H4 (cell line): ENCODE measurements around the gene KRTAP4-11. TPM values are rescaled to one million over a fixed set of nuclear protein-coding genes. Genes with fewer than 3 reads are reported as not detected.
"Not testable (repeated sequence)": the region's sequence is repeated elsewhere in the genome, so short reads cannot be mapped to it uniquely, and the experiment has no call there.

ENCODE experiments used
- DNase-seq: peaks from one replicate; pipeline ENCODE4 v3.0.0-alpha.2; 2015; ENCODE audit warnings: low spot score
- total RNA-seq: library from RNA; depleted of rRNA; stranded (reverse); fragments of >200 nt; shearing (Covaris generic); gene quantifications from 2 replicates; pipeline ENCODE4 v1.2.3, GENCODE V29; 2014

KRTAP4-11 gene
- total RNA-seq, 1 experiment from 2014 or later, result not detected

DNA sequence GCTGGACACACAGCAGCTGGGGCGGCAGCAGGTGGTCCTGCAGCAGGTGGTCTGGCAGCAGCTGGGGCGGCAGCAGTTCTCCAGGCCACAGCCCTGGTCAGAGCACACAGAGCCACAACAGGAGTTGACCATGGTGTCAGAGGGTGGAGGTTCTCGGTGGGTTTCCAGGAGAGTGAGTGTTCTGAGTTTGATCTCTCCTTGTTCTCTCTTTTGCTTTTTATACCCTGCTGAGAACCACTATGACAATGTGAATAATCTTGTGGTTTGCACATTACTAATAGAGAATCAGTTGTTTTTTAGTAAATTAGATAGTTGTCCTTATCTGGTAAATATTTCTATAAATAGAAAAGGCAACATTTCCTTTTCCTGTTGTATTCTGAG lies 5.8 kb upstream of the KRTAP4-11 start, which contains the start of gene KRTAP4-12:
Gene KRTAP4-12 (minus strand): TSS at position 192 of the 381 bp plus-strand sequence. CDS start 60 bp downstream, at position 132.
- DNase-seq, result not testable (repeated sequence)

DNA sequence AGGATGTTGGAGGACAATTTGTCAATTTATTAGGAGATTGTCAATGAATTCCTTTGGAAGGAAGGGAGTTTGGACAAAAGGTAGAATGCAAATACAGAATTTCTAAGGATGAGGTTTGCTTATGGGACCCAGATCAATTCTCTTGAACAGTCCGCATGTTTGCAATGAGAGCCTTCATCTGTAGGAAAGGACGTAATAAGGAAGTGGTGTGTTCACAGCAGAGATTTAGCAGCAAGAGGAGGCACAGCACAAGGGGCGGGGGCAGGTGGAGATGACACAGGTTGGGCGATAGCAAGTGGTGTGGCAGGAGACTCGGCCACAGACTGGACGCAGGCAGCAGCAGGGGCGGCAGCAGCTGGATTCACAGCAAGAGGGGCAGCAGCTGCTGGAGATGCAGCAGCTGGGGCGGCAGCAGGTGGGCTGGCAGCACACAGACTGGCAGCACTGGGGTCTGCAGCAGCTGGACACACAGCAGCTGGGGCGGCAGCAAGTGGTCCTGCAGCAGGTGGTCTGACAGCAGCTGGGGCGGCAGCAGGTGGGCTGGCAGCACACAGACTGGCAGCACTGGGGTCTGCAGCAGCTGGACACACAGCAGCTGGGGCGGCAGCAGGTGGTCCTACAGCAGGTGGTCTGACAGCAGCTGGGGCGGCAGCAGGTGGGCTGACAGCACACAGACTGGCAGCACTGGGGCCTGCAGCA lies 5.3 kb upstream of the KRTAP4-11 start:
- DNase-seq, result not testable (repeated sequence)

DNA sequence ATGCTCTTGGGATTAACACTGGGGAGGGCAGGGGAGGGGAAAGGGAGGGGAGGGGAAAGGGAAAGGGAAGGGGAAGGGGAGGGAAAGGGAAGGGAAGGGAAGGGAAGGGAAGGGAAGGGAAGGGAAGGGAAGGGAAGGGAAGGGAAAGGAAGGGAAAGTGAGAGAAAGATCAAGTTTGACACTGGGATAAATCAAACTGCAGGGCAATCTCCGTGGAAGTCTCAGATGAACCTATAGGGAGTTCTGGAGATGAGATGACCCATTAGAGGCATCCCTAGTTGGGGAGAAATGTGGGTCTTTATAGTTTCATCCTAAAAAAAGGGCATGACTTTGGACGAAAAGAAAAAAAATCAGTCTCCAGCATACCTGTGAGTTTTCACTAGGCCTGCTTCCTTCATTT lies 3.6 kb upstream of the KRTAP4-11 start:
- DNase-seq, result no peak

DNA sequence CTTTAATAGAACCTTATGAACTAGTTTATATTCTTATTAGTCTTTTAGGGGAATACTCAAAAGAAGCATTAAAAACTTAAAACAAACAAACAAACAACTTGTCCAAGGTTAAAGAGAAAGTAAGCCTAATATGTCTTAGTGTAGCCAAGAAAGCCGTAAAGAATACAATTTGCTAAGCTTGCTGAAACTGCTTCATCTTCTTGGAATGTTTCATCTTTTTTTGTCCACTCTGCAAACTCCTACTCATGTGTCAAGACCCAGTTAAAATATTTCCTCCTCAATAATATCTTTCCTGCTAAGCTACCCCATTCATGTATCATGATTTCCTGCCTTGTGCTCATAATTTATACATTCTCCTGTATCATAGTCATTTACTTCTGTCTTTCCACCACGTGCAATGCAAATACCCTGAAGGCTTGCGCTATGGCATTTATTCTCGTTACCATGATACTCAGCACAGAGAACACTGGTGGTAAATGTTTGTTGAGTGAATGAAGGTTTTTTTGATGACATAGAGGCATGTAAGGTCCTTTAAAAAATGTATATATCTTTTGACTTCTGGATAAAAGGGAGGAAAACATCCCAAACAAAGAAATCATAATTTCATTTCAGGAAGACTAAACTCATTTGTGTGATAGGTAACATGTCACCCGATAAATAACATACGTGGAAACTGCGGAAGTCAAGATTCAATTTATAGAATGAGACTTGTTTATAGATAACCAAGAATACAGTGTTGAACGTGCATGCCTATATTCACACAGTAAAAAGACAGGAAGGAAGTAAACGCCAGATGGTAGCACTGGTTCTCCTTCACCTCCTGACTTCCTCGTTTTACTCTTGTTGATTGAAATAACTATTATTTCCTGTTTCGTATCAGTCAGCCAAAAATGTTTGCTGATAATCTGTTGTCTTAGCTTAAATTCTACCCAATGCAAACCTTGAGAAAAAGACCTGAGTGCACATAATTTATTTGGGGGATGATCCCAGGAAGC lies 1.8 kb upstream of the KRTAP4-11 start:
- not testable (repeated sequence) for DNase-seq

DNA sequence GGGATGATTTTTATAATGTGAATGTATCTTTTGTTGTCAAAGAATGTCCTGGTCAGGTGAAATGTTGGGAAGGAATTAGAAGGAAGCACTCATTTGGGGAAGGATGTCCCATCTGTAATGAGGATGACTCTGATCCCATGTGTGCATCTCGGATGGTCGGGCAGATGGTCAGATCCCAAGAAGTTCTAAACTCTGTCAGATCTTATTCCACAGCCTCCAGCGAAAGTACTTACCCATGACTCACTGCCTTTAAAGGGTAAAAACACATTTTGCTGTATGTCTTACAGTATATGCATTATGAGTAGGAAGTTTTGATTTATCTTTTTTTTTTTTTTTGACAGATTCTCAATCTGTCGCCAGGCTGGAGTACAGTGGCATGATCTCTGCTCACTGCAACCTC lies 548 bp upstream of the KRTAP4-11 start:
- DNase-seq, result no peak

DNA sequence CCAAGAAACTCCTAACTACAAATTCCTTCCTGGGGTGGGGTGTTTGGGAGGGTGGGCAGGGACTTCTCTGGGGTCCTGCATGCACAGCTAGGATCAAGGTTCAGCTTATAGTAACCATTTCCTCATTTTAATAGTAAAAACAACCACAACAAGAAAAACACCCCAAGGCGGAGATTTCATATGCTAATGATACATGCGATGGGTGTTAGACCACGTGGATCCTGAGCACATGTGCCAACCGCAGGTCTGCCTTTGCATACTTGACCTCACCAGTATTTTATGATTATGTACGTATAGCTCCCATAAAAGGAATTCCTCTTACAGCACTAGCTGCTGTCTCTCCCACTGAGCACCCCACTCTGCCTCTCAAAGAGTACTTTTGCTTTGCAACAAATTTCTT lies 1.9 kb downstream of the KRTAP4-11 start:
- no peak for DNase-seq

DNA sequence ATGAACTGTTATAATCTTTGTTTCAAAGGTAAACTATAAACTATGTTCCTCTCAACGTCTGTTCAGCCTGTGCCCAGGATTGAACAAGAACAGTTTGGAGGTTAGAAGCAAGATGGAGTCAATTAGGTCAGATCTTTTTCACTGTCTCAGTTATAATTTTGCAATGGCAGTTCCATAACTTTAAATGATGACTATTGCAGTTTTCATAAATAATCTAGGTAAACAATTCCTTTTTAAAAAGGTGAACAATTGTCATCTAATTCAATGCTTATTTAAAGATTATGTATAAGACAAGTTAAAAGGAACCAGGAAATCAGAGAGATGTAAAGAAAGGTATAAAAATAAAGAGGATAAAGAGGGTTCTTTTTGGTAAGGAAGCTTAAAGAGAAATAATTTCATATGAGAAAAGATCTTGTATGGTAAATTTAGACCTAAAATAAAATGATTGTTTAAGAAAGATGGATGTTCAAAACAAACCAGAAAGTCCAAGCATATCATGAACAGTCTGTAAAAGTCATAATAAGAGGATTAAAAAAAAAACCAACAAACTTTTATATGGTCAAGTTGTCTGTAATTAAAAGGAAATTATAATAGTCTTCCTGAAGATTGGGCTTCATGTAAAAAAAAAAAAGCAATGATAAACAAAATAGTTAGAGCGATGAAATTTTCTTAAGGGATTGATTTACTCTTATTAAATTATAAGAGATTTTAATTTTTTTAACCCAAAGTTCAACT lies 6.9 kb downstream of the KRTAP4-11 start:
- no peak for DNase-seq

DNA sequence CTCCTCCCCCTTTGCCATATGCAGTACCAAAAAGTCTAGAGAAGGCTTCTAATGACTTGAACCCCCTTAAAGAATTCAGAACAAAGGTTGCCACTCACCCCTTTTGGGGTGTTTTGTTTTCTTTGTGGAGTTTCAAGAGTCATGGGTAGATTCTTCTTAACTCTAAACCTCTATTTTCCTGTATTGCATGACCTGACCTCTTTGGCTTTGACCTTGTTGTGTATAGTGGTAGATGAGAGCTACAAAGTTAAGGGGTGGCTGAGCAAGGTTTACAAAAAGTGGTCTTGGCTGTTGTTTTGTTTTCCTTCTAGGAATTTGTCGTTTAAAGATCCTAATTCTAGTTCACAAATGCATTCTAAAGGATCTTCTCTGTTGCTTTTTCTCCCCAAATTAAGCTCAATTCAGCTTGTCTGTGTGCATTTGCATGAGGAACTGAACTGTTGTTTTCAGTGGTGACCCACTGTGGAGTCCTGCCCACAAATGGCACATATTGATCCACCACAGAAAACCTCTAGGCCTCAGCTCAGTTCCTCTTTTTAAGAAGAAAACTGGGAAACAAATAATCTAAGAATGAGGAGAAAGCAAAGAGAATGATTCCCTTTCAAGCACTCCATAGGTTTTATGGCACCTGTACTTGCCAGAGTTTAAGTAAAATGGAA lies 9.3 kb downstream of the KRTAP4-11 start:
- DNase-seq, result not testable (repeated sequence)

DNA sequence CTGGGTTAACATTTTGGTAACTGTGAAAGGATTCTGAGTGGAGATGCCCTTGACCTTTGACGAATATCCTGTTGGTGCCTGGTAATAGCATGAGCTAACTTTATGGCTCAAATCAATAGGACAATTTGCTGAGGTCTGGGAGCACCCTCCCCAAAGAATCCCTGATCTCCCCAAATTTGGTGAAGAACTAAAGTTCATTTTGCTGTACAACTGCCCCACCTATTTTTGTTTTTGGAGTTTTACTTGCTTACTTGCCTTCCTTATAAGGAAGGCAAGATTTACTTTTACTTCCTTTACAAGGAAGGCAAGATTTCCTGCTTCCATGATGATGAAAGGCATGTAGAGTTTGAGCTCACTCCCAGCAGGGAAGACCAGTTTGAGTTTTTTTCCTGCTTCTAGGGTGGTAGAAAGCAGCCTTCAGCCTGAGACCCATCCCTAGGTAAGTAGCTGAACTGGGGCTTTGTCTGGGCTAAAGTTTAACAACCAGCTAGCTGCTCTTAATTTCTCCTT lies 10.2 kb downstream of the KRTAP4-11 start:
- DNase-seq, result no peak

DNA sequence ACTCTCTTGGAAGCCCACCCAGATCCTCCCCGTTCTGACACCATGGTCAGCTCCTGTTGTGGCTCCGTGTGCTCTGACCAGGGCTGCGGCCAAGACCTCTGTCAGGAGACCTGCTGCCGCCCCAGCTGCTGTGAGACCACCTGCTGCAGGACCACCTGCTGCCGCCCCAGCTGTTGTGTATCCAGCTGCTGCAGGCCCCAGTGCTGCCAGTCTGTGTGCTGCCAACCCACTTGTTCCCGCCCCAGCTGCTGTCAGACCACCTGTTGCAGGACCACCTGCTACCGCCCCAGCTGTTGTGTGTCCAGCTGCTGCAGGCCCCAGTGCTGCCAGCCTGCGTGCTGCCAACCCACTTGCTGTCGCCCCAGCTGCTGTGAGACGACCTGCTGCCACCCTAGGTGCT lies 12.8 kb downstream of the KRTAP4-11 start, which contains the start of gene KRTAP4-9:
Gene KRTAP4-9 (plus strand): TSS at position 43 of the 400 bp plus-strand sequence. CDS start 0 bp downstream, at position 43.
- DNase-seq, result not testable (repeated sequence)

DNA sequence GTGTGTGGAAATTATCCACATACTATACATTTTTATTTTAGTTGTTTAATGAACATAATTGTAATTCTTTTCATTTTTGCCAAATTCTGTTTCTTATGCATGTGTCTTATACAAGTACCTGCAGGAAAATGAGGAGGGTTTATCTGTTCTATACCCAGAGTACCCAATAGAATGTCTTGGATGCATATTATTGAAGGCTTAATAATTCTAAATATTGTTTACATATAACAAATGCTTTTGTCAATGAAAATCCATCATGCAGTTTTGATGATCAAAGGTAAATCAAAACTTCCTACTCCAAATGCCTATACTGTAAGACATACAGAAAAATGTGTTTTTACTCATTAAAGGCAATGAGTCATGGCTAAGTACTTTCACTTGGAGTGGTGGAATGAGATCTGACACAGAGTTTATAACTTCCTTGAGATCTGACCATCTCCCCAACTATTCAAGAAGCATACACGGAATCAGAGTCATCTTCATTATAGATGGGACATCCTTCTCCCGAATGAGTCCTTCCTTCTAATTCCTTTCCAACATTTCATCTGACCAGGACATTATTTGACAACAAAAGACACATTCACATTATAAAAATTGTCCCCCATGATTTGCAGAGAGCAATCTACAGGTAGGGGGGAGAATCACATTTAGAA lies 13.7 kb downstream of the KRTAP4-11 start:
- DNase-seq, result not testable (repeated sequence)

DNA sequence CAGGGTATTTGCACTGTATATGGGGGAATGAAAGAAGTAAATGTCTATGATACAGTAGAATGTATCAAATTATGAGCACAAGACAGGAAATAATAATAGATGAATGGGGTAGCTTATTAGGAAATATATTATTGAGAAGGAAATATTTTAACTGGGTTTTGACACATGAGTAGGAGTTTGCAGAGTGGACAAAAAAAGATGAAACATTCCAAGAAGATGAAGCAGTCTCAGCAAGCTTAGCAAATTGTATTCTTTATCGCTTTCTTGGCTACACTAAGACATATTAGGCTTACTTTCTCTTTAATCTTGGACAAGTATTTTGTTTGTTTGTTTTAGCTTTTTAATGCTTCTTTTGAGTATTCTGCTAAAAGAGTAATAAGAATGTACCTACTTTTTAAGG lies 14.3 kb downstream of the KRTAP4-11 start:
- DNase-seq, result no peak

DNA sequence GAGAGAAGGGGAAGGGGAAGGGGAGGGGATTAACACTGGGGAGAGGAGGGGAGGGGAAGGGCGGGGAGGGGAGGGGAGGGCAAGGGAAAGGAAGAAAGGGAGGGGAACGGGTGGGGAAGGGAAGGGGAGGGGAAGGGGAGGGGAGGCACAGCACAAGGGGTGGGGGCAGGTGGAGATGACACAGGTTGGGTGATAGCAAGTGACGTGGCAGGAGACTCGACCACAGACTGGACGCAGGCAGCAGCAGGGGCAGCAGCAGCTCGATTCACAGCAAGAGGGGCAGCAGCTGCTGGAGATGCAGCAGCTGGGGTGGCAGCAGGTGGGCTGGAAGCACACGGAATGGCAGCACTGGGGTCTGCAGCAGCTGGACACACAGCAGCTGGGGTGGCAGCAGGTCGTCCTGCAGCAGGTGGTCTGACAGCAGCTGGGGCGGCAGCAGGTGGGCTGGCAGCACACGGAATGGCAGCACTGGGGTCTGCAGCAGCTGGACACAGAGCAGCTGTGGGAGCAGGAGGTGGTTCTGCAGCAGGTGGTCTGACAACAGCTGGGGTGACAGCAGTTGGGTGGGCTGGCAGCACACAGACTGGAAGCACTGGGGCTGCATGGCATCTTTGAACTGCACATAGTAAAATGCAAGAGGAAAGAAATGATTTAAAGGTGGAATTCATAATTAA lies 16.4 kb downstream of the KRTAP4-11 start, which contains the start of gene KRTAP4-16:
Gene KRTAP4-16 (minus strand): TSS at position 624 of the 674 bp plus-strand sequence. CDS start 0 bp downstream, at position 624.
- DNase-seq, result no peak

DNA sequence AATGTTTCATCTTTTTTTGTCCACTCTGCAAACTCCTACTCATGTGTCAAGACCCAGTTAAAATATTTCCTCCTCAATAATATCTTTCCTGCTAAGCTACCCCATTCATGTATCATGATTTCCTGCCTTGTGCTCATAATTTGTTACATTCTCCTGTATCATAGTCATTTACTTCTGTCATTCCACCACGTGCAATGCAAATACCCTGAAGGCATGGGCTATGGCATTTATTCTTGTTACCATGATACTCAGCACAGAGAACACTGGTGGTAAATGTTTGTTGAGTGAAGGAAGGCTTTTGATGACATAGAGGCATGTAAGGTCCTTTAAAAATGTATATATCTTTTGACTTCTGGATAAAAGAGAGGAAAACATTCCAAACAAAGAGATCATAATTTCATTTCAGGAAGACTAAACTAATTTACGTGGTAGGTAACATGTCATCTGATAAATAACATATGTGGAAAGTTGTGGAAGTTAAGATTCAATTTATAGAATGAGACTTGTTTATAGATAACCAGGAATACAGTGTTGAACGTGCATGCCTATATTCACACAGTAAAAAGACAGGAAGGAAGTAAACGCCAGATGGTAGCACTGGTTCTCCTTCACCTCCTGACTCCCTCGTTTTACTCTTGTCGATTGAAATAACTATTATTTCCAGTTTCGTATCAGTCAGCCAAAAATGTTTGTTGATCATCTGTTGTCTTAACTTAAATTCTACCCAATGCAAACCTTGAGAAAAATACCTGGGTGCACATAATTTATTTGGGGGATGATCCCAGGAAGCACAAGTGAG lies 18.3 kb downstream of the KRTAP4-11 start:
- not testable (repeated sequence) for DNase-seq

DNA sequence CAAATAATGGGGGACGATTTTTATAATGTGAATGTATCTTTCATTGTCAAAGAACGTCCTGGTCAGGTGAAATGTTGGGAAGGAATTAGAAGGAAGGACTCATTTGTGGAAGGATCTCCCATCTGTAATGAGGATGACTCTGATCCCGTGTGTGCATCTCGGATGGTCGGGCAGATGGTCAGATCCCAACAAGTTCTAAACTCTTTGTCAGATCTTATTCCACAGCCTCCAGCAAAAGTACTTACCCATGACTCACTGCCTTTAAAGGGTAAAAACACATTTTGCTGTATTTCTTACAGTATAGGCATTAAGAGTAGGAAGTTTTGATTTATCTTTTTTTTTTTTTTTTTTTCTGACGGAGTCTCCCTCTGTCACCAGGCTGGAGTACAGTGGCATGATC lies 19.7 kb downstream of the KRTAP4-11 start:
- DNase-seq, result no peak

DNA sequence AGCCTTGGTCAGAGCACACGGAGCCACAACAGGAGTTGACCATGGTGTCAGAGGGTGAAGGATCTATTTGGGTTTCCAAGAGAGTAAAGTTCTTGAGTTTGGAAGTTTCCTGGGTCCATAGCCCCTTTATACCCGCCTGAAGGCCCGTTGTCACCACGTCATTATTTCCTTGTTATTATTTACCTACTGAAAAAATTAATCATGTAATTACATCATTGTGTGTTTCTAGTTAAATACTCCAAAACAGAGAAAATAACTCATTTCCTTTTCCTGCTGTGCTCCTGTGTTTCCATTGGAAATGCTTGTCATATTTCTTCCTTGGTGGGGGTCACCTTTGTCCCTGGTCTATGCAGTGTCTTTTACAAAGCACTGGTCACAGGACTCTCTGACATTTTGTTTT lies 20.1 kb downstream of the KRTAP4-11 start, which contains the start of gene KRTAP4-8:
Gene KRTAP4-8 (minus strand): TSS at position 101 of the 400 bp plus-strand sequence. CDS start 58 bp downstream, at position 43.
- DNase-seq, result no peak

DNA sequence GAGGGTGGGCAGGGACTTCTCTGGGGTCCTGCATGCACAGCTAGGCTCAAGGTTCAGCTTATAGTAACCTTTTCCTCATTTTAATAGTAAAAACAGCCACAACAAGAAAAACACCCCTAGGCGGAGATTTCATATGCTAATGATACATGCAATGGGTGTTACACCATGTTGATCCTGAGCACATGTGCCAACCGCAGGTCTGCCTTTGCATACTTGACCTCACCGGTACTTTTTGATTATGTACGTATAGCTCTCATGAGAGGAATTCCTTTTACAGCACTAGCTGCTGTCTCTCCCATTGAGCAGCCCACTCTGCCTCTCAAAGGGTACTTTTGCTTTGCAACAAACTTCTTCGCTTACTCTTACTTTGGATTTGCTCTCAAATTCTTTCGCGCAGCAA lies 22.1 kb downstream of the KRTAP4-11 start:
- no peak for DNase-seq

DNA sequence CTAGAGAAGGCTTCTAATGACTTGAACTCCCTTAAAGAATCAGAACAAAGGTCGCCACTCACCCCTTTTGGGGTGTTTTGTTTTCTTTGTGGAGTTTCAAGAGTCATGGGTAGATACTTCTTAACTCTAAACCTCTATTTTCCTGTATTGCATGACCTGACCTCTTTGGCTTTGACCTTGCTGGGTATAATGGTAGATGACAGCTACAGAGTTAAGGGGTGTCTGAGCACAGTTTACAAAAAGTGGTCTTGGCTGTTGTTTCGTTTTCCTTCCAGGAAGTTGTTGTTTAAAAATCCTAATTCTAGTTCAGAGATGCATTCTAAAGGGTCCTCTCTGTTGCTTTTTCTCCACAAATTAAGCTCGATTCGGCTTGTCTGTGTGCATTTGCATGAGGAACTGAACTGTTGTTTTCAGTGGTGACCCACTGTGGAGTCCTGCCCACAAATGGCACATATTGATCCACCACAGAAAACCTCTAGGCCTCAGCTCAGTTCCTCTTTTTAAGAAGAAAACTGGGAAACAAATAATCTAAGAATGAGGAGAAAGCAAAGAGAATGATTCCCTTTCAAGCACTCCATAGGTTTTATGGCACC lies 29.3 kb downstream of the KRTAP4-11 start:
- DNase-seq, result not testable (repeated sequence)
